IgD-negative memory B cell (primary cell): ENCODE measurements around the gene ACER3. TPM values are rescaled to one million over a fixed set of nuclear protein-coding genes. Genes with fewer than 3 reads are reported as not detected.

ENCODE experiments used
- H3K27ac Mint-ChIP-seq, 3 donors: one replicate each; pipeline ENCODE4 v1.8.0; 2020 to 2022; ENCODE audit warnings: mild to moderate bottlenecking in 3 of 3, mixed read lengths in 3 of 3, moderate library complexity in 1 of 3
- H3K27me3 Mint-ChIP-seq: one replicate; pipeline ENCODE4 v1.8.0; 2021; ENCODE audit warnings: mixed read lengths
- H3K36me3 Mint-ChIP-seq: one replicate; pipeline ENCODE4 v1.8.0; 2020; ENCODE audit warnings: mild to moderate bottlenecking, mixed read lengths
- H3K4me1 Mint-ChIP-seq, 3 donors: one replicate each; pipeline ENCODE4 v1.8.0; 2020 to 2022; ENCODE audit warnings: mixed read lengths in 3 of 3, mild to moderate bottlenecking in 1 of 3
- H3K4me3 Mint-ChIP-seq, 4 donors: one replicate each; pipeline ENCODE4 v1.8.0; 2020 to 2022; ENCODE audit warnings: mild to moderate bottlenecking in 4 of 4, mixed read lengths in 4 of 4, moderate library complexity in 3 of 4
- H3K9me3 Mint-ChIP-seq, 3 donors: one replicate each; pipeline ENCODE4 v1.8.0; 2020 to 2021; ENCODE audit warnings: mixed read lengths in 3 of 3, mild to moderate bottlenecking in 1 of 3
- polyA plus RNA-seq: library from polyadenylated mRNA; unstranded; fragments of 300-500 nt; fragmentation: Illumina TruSeq; gene quantifications from one replicate; pipeline ENCODE4 v1.2.3, GENCODE V29; 2021

Gene ACER3
- polyA plus RNA-seq, 1 donor from 2014 or later: 4.4 TPM

DNA sequence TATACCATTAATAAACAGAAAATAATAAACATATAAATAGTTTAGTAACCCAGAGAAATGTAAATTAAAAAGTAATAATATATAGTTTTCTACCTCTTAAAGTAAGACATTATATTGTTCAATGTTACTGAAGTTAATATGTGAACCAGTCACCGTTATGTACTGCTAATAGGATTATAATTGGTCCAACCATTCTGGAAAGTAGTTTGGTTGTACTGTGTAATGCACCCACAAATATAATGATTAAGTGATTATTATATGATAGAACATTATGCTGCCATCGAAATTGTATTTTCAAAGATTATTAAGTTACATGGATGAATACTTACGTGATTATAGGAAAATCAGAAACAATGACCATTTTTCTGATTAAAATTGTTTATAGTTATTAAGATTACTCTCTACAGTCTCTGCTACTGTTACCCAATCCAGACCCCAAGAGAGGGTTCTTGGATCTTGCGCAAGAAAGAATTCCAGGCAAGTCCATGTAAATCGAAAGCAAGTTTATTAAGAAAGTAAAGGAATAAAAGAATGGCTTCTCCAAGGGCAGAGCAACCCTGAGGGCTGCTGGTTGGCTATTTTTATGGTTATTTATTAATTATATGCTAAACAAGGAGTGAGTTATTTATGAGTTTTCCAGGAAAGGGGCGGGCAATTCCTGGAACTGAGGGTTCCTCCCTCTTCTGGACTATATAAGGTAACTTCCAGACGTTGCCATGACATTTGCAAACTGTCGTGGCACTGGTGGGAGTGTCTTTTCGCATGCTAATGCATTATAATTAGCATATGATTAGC, 50.1 kb downstream of the ACER3 start:
- H3K4me3 Mint-ChIP-seq: no peak overlapping the region
- H3K4me1 Mint-ChIP-seq: no peaks in the 10 kb centered on the region
- H3K27me3 Mint-ChIP-seq: no peaks in the 10 kb centered on the region
- H3K9me3 Mint-ChIP-seq: peaks cover 0 to 8% (median 0%) of the 10 kb centered on the region in 3 donors
- no peak overlapping the region for H3K27ac Mint-ChIP-seq
- peaks cover 6% of the 10 kb centered on the region for H3K36me3 Mint-ChIP-seq

DNA sequence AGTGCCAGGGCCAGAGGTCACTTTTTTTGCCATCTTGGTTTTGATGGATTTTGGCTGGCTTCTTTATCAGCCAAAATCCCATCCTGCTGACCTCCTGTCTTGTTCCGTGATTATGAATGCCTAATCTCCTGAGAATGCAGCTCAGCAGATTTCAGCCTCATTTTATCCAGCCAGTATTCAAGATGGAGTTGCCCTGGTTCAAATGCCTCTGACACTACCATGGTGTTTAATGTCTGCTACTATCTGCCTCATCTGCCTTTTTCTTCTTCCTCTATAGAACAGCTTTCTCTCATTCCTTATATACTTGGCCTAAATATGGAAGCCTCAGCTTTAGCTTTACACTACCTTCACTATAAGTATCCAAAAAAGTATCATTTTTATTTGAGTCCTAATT, 50.7 kb downstream of the ACER3 start:
- Mint-ChIP-seq H3K27ac (no peak overlapping the region), H3K4me3 (no peak overlapping the region), H3K36me3 (peaks cover 2% of the 10 kb centered on the region)

DNA sequence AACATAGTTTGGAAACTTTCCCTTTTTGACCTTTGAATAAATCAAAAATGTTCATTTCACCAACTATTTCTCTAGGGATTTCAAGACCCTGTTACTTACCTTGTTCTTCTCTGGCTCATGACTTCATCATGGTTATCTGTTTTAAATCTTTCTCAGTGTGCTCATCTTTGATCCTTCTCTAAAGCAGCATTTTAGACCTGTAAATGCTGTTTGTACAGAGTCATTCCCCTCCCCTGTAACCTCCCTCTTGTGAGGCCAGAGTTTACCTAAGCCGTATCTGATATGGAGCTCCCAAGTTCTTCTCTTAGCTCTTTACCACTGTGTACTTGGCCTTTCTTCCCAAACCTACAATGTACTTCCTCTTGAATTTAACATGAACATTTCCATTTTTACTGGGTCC, 56.0 kb downstream of the ACER3 start:
- Mint-ChIP-seq H3K27ac (peak overlapping the region in 1 of 3 donors; percentile 83), H3K4me1 (peaks cover 0 to 4% (median 3%) of the 10 kb centered on the region in 3 donors), H3K9me3 (no peaks in the 10 kb centered on the region)

More for the DNA sequence above, 50.7 kb downstream of the ACER3 start:
- Mint-ChIP-seq H3K9me3 (peaks cover 0 to 6% (median 0%) of the 10 kb centered on the region in 3 donors), H3K27me3 (no peaks in the 10 kb centered on the region), H3K4me1 (no peaks in the 10 kb centered on the region)

DNA sequence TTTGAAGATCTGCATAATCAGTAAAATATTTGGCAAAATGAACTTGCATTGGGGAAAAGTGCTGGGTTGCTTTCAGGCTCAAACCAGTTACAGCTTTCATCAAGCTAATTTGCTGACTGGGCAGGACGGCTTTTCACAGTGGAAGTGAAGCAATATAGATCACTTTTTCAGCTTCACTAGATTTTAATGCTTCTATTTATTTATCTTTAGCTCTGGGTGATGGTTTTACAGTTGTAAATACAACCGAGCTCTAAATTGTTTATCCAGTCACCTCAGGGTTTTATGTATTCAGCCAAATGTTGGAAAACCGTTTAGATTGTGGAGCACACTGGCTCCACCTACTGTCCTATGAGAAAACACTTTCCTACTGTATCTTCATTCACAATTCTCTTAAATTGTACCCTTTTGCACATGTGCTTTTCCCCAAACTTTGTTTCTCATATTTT, 58.2 kb downstream of the ACER3 start:
- Mint-ChIP-seq H3K4me3 (no peak overlapping the region), H3K4me1 (peaks cover 0 to 4% (median 3%) of the 10 kb centered on the region in 3 donors), H3K27me3 (no peaks in the 10 kb centered on the region), H3K36me3 (no peaks in the 10 kb centered on the region), H3K27ac (no peak overlapping the region), H3K9me3 (no peaks in the 10 kb centered on the region)

More for the DNA sequence above, 56.0 kb downstream of the ACER3 start:
- Mint-ChIP-seq H3K27me3 (no peaks in the 10 kb centered on the region), H3K36me3 (no peaks in the 10 kb centered on the region), H3K4me3 (no peak overlapping the region)

DNA sequence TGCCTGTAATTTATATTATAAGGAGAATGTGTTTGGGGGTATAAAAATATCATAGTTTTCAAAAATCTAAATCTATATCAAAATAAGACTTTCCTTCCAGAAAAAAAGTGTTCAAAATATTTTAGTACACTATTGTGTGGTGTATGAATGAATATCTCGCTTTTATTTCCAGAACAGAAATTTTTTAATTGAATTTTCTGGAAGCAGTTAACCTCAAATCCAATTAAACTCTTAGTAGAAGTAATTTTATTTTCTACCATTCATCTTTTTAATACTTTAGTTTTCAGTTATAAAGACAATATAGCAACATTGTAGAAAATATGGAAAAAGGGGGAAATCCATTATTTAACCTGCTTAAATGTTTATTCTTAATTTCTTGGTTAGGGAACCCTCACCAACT, 58.7 kb downstream of the ACER3 start:
- Mint-ChIP-seq H3K36me3 (no peaks in the 10 kb centered on the region), H3K4me1 (peaks cover 0 to 4% (median 3%) of the 10 kb centered on the region in 3 donors), H3K27ac (no peak overlapping the region), H3K27me3 (no peaks in the 10 kb centered on the region), H3K9me3 (no peaks in the 10 kb centered on the region), H3K4me3 (no peak overlapping the region)

DNA sequence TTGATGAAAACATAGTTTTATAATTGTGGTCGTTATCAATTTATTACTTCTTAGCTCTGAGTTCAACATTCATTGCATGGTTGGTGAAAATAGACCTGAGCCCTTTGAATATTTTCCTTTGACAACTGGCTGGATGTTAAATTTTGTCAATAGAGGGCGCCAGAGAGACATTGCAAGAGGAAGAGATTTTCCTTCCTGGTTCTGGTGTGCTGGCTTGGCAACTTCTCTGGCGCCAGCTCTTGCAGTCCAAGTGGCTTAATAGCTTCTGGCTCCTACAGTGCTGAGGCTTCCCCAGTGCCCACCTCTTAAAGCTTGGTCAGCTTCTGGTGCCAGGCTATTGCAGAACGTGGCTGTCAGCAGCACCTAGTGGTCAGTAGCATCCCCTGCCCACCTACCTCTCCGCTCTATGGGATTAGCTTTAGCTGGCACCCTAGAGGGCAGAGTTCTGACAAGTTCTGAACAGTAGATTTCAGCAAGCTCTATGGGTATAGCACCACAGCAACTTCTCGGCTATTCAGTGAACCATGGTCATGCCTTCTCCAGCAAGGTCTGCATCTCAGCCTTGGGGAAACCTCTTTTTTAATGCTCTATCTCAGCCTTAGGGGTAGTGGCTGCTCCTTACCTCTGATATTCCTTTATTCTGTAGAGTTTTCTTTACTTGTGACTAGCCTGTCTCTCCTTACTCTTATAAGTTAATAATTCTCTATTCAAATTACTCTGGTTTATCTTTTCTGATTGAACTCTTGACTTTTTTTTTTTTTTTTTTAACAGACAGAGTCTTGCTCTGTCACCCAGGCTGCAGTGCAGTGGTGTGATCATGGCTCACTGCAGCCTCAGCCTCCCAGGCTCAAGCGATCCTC, 59.4 kb downstream of the ACER3 start:
- peak overlapping the region in 1 of 3 donors; percentile 34 for H3K27ac Mint-ChIP-seq
- H3K4me1 Mint-ChIP-seq: peaks cover 0 to 4% (median 3%) of the 10 kb centered on the region in 3 donors
- no peaks in the 10 kb centered on the region for H3K9me3 Mint-ChIP-seq
- peak overlapping the region in 3 of 4 donors; percentile 51 to 88 (median 63) for H3K4me3 Mint-ChIP-seq
- H3K27me3 Mint-ChIP-seq: no peaks in the 10 kb centered on the region
- no peaks in the 10 kb centered on the region for H3K36me3 Mint-ChIP-seq

DNA sequence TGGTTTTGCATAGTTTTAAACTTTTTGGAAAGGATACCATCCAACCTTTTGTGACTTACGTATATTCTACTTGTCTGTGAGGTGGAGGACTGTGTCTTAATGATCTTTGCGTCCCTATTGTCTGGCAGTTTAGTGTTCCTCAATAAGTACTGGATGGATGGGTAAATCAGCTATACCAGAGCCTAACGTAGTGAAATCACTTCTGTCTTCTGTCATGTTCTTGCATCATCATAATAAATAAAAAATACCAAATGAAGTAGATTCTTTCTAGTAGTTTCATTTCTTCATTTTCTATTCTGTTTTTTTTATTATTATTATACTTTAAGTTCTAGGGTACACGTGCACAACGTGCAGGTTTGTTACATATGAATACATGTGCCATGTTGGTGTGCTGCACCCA, 66.4 kb downstream of the ACER3 start:
- Mint-ChIP-seq H3K4me3 (no peak overlapping the region), H3K27ac (no peak overlapping the region), H3K9me3 (peaks cover 0 to 2% (median 0%) of the 10 kb centered on the region in 3 donors), H3K36me3 (peaks cover 10% of the 10 kb centered on the region), H3K4me1 (no peaks in the 10 kb centered on the region), H3K27me3 (no peaks in the 10 kb centered on the region)

DNA sequence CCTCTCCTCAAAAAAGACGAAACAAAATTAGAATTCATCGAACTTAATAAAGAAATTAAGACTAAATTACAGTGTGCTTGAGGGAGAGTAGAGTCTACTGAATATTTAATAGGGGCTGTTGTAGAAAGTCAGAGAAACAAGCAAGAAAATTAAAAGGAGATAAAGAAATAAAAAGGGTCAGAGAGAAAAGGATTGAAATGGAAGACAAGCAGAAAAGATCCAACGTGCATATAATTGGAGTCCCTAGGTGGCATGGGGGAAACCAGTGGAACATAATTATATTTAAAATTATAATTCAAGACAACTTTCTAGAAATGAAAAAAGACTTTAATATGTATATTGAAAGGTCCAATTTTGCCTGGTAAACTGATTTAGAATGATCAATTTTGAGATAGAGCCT, 74.3 kb downstream of the ACER3 start:
- peaks cover 8% of the 10 kb centered on the region for H3K36me3 Mint-ChIP-seq
- H3K4me1 Mint-ChIP-seq: no peaks in the 10 kb centered on the region
- H3K27ac Mint-ChIP-seq: no peak overlapping the region
- peaks cover 2 to 14% (median 6%) of the 10 kb centered on the region in 3 donors for H3K9me3 Mint-ChIP-seq
- H3K4me3 Mint-ChIP-seq: peak overlapping the region in 1 of 4 donors; percentile 65
- H3K27me3 Mint-ChIP-seq: no peaks in the 10 kb centered on the region

DNA sequence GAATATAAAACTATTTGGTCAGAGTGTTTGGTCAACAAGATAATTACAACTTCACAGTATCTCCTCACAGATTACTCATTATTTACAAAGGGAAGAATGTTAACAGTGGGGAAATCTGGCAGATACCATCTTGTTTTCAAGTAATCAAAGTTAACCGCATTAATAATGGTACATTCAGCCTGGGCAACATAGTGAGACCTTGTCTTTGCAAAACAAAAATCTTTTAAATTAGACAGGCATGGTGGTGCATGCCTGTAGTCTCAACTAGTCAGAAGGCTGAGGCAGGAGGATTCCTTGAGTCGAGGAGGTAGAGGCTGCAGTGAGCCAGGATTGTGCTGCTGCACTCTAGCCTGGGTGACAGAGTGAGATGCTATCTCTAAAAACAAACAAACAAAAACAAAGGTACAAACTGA, 78.5 kb downstream of the ACER3 start:
- Mint-ChIP-seq H3K27me3 (no peaks in the 10 kb centered on the region), H3K4me3 (no peak overlapping the region), H3K27ac (no peak overlapping the region), H3K9me3 (peaks cover 4 to 31% (median 13%) of the 10 kb centered on the region in 3 donors), H3K36me3 (peaks cover 13% of the 10 kb centered on the region), H3K4me1 (no peaks in the 10 kb centered on the region)

DNA sequence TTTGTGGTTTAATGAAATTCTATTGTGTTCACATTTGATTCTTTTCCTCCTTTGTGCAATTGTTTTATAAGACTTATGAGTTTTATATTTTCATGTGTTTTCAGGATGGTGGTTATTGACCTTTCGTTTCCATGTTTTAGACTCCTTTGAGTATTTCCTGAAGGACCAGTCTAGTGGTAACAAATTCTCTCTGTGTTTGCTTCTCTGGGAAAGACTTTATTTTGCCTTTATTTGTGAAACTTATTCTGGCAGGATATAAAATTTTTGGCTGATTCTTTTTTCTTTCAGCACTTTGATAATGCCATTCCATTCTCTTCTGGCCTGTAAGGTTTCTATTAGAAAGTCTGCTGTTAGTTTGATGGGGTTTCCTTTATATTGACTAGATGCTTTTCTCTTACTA, 83.5 kb downstream of the ACER3 start:
- Mint-ChIP-seq H3K36me3 (peaks cover 11% of the 10 kb centered on the region), H3K27ac (no peak overlapping the region), H3K27me3 (no peaks in the 10 kb centered on the region), H3K4me3 (no peak overlapping the region), H3K9me3 (peaks cover 4 to 32% (median 10%) of the 10 kb centered on the region in 3 donors), H3K4me1 (no peaks in the 10 kb centered on the region)

DNA sequence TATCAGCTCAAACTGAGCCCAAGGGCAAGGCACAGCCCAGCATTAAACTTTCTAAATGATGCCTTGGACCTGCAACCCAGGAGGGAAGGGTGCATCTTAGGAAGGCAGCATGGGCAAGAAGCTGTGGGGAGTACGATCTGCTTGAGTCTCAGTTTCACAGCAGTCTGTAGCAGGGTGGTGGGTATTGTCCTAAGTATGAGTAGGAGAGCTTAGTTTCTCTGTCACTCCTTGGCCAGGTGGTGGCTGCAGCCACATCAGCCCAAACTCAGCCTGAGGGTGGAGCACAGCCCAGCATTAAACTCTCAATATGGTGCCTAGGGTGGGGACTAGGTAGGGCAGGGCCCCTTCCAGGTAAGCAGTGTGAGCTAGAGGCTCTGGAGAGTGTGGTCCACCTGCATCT, 85.5 kb downstream of the ACER3 start:
- H3K4me1 Mint-ChIP-seq: no peaks in the 10 kb centered on the region
- no peaks in the 10 kb centered on the region for H3K27me3 Mint-ChIP-seq
- H3K4me3 Mint-ChIP-seq: peak overlapping the region in 1 of 4 donors; percentile 42
- peaks cover 15% of the 10 kb centered on the region for H3K36me3 Mint-ChIP-seq
- peaks cover 4 to 32% (median 10%) of the 10 kb centered on the region in 3 donors for H3K9me3 Mint-ChIP-seq
- H3K27ac Mint-ChIP-seq: no peak overlapping the region

DNA sequence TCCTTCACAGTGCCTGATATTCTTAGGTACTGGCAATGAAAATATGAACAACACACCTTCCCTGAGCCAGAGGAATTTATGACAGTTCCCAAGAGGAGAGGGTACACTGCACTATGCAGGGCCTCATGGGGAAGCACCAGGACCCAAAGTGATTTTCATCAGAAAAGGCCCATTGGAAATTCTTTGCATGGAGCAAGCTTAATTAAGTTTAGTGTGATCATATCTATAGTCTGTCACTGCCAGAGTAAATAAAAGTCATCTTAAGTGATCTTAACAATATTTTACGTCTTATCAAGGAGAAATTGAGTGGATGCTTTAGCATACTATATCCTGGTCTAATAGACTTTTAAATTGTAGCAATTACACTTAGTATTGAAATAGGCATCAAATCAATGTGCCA, 86.5 kb downstream of the ACER3 start:
- H3K36me3 Mint-ChIP-seq: peaks cover 14% of the 10 kb centered on the region
- H3K4me1 Mint-ChIP-seq: no peaks in the 10 kb centered on the region
- H3K9me3 Mint-ChIP-seq: peaks cover 4 to 31% (median 10%) of the 10 kb centered on the region in 3 donors
- no peak overlapping the region for H3K27ac Mint-ChIP-seq
- no peak overlapping the region for H3K4me3 Mint-ChIP-seq
- H3K27me3 Mint-ChIP-seq: no peaks in the 10 kb centered on the region

DNA sequence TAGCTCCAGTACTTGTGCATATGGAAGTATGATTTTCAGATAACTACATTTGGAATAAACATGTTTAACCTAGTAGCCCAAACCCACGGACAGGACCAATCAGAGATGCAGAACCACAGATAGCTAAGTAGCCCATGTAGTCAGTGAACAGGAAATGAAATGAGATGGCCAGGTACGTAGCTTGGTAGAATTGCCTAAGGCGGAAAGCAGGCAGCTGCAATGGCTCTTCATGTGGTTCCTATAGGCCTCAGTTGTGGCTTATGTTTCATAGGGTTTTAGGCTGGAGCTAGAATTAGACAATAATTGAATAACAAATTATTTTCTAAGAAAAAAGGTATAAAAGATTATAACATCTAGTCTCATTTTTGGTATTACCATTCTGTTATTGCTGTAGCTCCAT, 87.1 kb downstream of the ACER3 start:
- Mint-ChIP-seq H3K36me3 (peaks cover 14% of the 10 kb centered on the region), H3K9me3 (peaks cover 0 to 25% (median 10%) of the 10 kb centered on the region in 3 donors), H3K4me1 (no peaks in the 10 kb centered on the region), H3K27me3 (no peaks in the 10 kb centered on the region), H3K27ac (no peak overlapping the region), H3K4me3 (no peak overlapping the region)

DNA sequence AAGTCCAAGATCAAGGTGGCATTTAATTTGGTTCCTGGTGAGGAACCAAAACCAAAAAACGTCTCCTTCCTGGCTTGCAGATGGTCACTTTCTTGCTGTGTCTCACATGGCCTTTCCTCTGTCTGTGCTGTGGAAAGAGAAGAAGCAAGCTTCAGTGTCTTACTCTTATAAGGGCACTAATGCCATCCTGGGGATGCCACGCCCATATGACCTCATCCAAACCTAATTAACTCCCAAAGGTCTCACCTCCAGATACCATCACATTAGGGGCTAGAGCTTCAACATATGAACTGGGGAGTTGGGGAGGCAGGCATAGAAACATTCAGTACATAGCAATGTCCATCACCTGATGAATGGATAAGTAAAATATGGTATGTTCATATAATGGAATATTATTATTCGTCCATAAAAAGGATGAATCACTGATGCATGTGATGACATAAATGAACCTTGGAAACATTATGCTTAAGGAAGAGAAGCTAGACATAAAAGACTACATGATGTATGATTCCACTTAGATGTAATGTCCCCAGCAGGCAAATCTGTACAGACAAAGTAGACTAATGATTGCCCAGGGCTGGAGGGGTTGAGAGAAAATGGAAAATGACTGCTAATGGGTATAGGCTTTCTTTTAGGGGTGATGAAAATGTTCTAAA, 94.9 kb downstream of the ACER3 start:
- Mint-ChIP-seq H3K27ac (no peak overlapping the region), H3K9me3 (no peaks in the 10 kb centered on the region), H3K4me1 (no peaks in the 10 kb centered on the region), H3K4me3 (no peak overlapping the region), H3K27me3 (no peaks in the 10 kb centered on the region), H3K36me3 (peaks cover 4% of the 10 kb centered on the region)
